ENCODE measurements around the gene WDR1.
A peak's percentile ranks its signal among the peaks of the same experiment; 100 is the strongest.

The WDR1 gene

DNA sequence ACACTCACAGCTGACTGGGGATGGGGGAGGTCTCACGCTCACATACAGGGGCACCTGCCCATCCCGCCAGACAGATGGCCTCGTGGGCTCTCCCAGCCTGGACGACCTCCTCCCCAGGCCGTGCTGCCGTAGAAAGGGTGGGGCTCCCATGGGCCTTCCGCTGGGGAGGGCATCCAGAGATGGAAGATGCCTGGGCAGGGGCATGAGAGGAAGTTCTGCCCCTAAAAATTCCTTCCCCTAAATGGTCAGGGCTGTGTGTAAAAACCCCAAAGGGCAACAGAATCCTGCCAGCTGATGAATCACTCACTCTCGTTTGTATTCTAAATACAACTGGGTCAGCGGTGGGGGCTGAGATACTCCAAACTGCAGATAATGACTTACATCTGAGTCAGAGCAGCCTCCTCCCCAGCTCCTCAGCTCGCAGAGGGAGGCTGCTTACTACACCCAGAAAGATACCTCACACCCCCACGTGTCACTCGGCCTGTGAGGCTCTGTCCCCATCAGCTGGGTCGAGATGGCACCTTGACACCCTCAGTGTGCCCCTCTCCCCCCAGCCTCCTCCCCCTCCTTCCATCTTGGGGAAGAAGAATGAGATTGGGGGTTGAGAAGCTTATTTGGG, 10.1 kb downstream of the WDR1 start:
- H3K27me3 ChIP-seq (replicated peaks; ENCODE audit: control insufficient read depth, insufficient read depth, low read length, poor library complexity, severe bottlenecking) = no peaks in the 10 kb centered on the region
- H3K36me3 ChIP-seq (ENCODE audit: control insufficient read depth, insufficient read depth, low read length) = peaks cover 45% of the 10 kb centered on the region
- DNase-seq = peak; percentile 55 to 68 (median 62)
- H3K9me3 ChIP-seq (ENCODE audit: control insufficient read depth, low read length) = no peaks in the 10 kb centered on the region
- H3K4me1 ChIP-seq (ENCODE audit: control insufficient read depth, insufficient read depth, low read length, poor library complexity, severe bottlenecking) = peaks cover 81% of the 10 kb centered on the region
- no peak overlapping the region for H3K4me3 ChIP-seq (ENCODE audit: insufficient read depth, low read depth, low read length, poor library complexity, severe bottlenecking)
- peak overlapping the region; percentile 74 for H3K27ac ChIP-seq (ENCODE audit: insufficient read depth, low read length, poor library complexity, severe bottlenecking)

GRCh38 chr4:10105920-10106319, 10.7 kb downstream of the WDR1 start:
- Histone ChIP-seq H3K36me3 (ENCODE audit: control insufficient read depth, insufficient read depth, low read length) (peaks cover 39% of the 10 kb centered on the region), H3K27ac (ENCODE audit: insufficient read depth, low read length, poor library complexity, severe bottlenecking) (peak overlapping the region; percentile 74), H3K4me1 (ENCODE audit: control insufficient read depth, insufficient read depth, low read length, poor library complexity, severe bottlenecking) (peaks cover 81% of the 10 kb centered on the region), H3K9me3 (ENCODE audit: control insufficient read depth, low read length) (no peaks in the 10 kb centered on the region), H3K27me3 (replicated peaks; ENCODE audit: control insufficient read depth, insufficient read depth, low read length, poor library complexity, severe bottlenecking) (no peaks in the 10 kb centered on the region), H3K4me3 (ENCODE audit: insufficient read depth, low read depth, low read length, poor library complexity, severe bottlenecking) (no peak overlapping the region)
- DNase-seq = no peak

DNA sequence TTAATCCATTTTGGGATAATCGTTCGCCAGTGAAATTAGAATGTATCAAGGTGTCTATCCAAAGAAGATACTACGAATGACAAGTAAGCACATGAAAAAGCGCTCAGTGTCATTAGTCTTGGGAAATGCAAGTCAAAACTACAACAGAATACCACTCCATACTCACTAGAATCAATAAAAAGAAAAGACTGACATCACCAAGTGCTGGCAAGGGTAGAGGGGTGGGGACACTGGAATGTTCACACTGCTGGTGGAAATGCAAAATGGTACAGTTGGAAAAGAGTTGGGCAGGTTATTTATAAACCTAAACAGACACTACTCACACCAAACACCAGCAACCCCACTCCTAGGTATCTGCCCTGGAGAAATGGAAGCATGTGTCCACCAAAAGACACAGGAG, 11.2 kb downstream of the WDR1 start:
- no peaks in the 10 kb centered on the region for H3K27me3 ChIP-seq (replicated peaks; ENCODE audit: control insufficient read depth, insufficient read depth, low read length, poor library complexity, severe bottlenecking)
- no peaks in the 10 kb centered on the region for H3K9me3 ChIP-seq (ENCODE audit: control insufficient read depth, low read length)
- H3K27ac ChIP-seq (ENCODE audit: insufficient read depth, low read length, poor library complexity, severe bottlenecking) = peak overlapping the region; percentile 74
- H3K36me3 ChIP-seq (ENCODE audit: control insufficient read depth, insufficient read depth, low read length) = peaks cover 34% of the 10 kb centered on the region
- H3K4me1 ChIP-seq (ENCODE audit: control insufficient read depth, insufficient read depth, low read length, poor library complexity, severe bottlenecking) = peaks cover 81% of the 10 kb centered on the region
- no peak for DNase-seq
- no peak overlapping the region for H3K4me3 ChIP-seq (ENCODE audit: insufficient read depth, low read depth, low read length, poor library complexity, severe bottlenecking)

DNA sequence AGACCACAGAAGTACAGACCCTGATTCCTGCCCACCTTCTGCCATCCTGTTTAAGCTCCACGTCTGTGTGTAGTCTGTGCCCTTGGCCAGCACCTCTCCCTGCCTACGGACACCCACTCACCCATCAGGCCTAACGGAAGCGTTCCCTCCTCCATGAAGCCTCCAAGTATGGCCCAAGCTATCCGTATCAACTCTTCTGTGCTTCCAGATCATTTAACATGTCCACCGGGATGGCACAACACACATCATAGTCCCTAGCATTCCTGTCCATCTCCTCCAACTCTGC, 11.7 kb downstream of the WDR1 start:
- no peak for DNase-seq
- no peaks in the 10 kb centered on the region for H3K27me3 ChIP-seq (replicated peaks; ENCODE audit: control insufficient read depth, insufficient read depth, low read length, poor library complexity, severe bottlenecking)
- peak overlapping the region; percentile 74 for H3K27ac ChIP-seq (ENCODE audit: insufficient read depth, low read length, poor library complexity, severe bottlenecking)
- peaks cover 81% of the 10 kb centered on the region for H3K4me1 ChIP-seq (ENCODE audit: control insufficient read depth, insufficient read depth, low read length, poor library complexity, severe bottlenecking)
- no peaks in the 10 kb centered on the region for H3K9me3 ChIP-seq (ENCODE audit: control insufficient read depth, low read length)
- no peak overlapping the region for H3K4me3 ChIP-seq (ENCODE audit: insufficient read depth, low read depth, low read length, poor library complexity, severe bottlenecking)
- peaks cover 30% of the 10 kb centered on the region for H3K36me3 ChIP-seq (ENCODE audit: control insufficient read depth, insufficient read depth, low read length)

DNA sequence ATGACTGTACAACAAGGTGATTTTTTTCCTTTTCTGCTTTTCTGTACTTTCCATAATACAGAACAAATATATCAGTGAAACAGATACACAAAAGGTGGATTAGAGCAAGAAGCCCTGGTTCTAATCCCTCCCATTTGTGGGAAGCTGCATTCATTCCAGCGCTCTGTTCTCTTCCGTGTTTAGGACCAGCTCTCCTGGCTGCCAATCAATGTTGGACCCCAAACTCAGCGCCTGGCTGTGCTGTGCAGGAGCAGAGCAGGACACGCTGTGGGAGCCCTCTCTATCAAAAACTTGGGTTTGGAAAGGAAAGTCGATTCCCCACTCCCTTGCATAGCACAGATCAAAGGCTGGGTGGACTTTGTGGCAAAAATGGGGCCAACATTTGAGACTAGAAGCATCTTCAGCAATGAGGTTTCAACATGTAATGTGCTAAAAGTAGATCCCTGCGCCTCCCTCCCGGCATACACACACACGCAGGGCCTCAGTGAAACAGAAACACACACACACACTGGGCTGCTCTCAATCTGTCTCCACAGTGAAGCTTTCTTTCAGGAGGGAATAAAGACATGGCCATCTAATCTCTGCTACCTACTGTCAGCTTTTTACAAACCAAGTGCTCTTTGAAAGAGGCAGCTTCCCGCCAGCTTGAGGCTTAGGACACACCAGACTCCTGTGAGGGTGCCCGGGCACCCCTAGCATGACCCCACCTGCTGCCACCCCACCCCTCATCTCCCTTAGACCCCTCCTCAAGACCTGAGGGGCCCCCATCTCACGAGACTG, 12.2 kb downstream of the WDR1 start:
- H3K36me3 ChIP-seq (ENCODE audit: control insufficient read depth, insufficient read depth, low read length) = peaks cover 30% of the 10 kb centered on the region
- H3K27ac ChIP-seq (ENCODE audit: insufficient read depth, low read length, poor library complexity, severe bottlenecking) = peak overlapping the region; percentile 74
- DNase-seq = no peak
- peaks cover 81% of the 10 kb centered on the region for H3K4me1 ChIP-seq (ENCODE audit: control insufficient read depth, insufficient read depth, low read length, poor library complexity, severe bottlenecking)
- H3K4me3 ChIP-seq (ENCODE audit: insufficient read depth, low read depth, low read length, poor library complexity, severe bottlenecking) = no peak overlapping the region
- no peaks in the 10 kb centered on the region for H3K9me3 ChIP-seq (ENCODE audit: control insufficient read depth, low read length)
- no peaks in the 10 kb centered on the region for H3K27me3 ChIP-seq (replicated peaks; ENCODE audit: control insufficient read depth, insufficient read depth, low read length, poor library complexity, severe bottlenecking)

DNA sequence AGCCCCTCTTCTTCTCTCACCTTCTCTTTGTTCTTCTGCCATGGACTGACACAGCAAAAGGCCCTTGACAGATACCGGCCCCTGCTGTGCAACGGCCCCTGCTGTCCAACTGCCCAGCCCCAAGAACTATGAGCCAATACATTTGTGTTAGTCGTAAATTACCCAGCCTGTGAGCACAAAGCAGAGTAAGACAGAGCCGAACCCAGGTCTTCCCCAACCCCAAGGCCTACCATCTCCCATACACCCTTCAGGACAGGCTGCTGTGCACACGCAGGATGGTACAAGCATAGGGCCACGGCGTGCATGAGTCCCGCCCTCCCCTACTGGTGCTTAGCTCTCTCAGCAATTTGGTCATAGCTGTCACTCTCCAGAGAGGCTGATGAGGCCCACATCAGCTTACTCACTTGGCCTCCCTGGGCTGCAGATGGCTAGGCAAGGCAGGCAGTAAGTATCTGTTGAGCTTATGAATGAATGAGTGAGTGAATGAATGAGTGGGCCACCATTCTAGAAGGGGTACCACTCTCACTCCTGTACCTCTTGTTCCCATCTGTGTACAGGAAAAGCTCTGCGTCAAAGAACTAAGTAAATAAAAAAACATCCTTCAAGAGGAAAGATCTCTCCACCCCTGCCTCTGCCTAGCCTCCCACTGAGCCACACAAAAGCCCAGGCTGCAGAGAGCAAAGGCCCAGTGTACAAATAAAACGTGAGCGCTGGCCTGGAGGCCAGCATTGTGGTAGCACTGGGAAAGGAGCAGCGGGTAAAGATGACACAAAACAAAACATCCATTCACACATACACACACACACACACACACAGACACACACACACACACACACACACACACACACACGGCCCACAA, 13.9 kb downstream of the WDR1 start:
- Histone ChIP-seq H3K9me3 (ENCODE audit: control insufficient read depth, low read length) (no peaks in the 10 kb centered on the region), H3K4me3 (ENCODE audit: insufficient read depth, low read depth, low read length, poor library complexity, severe bottlenecking) (no peak overlapping the region), H3K27ac (ENCODE audit: insufficient read depth, low read length, poor library complexity, severe bottlenecking) (peak overlapping the region; percentile 78), H3K36me3 (ENCODE audit: control insufficient read depth, insufficient read depth, low read length) (peaks cover 32% of the 10 kb centered on the region), H3K4me1 (ENCODE audit: control insufficient read depth, insufficient read depth, low read length, poor library complexity, severe bottlenecking) (peaks cover 69% of the 10 kb centered on the region), H3K27me3 (replicated peaks; ENCODE audit: control insufficient read depth, insufficient read depth, low read length, poor library complexity, severe bottlenecking) (no peaks in the 10 kb centered on the region)
- DNase-seq = no peak

- H3K36me3 ChIP-seq (ENCODE audit: control insufficient read depth, insufficient read depth, low read length) = peaks cover 32% of the 10 kb centered on the region
- H3K27ac ChIP-seq (ENCODE audit: insufficient read depth, low read length, poor library complexity, severe bottlenecking) = peak overlapping the region; percentile 78
- no peak overlapping the region for H3K4me3 ChIP-seq (ENCODE audit: insufficient read depth, low read depth, low read length, poor library complexity, severe bottlenecking)
- no peaks in the 10 kb centered on the region for H3K27me3 ChIP-seq (replicated peaks; ENCODE audit: control insufficient read depth, insufficient read depth, low read length, poor library complexity, severe bottlenecking)
- peaks cover 69% of the 10 kb centered on the region for H3K4me1 ChIP-seq (ENCODE audit: control insufficient read depth, insufficient read depth, low read length, poor library complexity, severe bottlenecking)
- H3K9me3 ChIP-seq (ENCODE audit: control insufficient read depth, low read length) = no peaks in the 10 kb centered on the region
- no peak for DNase-seq
Observed at GRCh38 chr4:10101671-10102473, 14.7 kb downstream of the WDR1 start.

- H3K36me3 ChIP-seq (ENCODE audit: control insufficient read depth, insufficient read depth, low read length) = peaks cover 34% of the 10 kb centered on the region
- no peaks in the 10 kb centered on the region for H3K27me3 ChIP-seq (replicated peaks; ENCODE audit: control insufficient read depth, insufficient read depth, low read length, poor library complexity, severe bottlenecking)
- no peaks in the 10 kb centered on the region for H3K9me3 ChIP-seq (ENCODE audit: control insufficient read depth, low read length)
- peak; percentile 21 to 31 (median 29) for DNase-seq
- no peak overlapping the region for H3K4me3 ChIP-seq (ENCODE audit: insufficient read depth, low read depth, low read length, poor library complexity, severe bottlenecking)
- H3K4me1 ChIP-seq (ENCODE audit: control insufficient read depth, insufficient read depth, low read length, poor library complexity, severe bottlenecking) = peaks cover 70% of the 10 kb centered on the region
- peak overlapping the region; percentile 78 for H3K27ac ChIP-seq (ENCODE audit: insufficient read depth, low read length, poor library complexity, severe bottlenecking)
Observed at GRCh38 chr4:10100734-10101216, 15.8 kb downstream of the WDR1 start.

DNA sequence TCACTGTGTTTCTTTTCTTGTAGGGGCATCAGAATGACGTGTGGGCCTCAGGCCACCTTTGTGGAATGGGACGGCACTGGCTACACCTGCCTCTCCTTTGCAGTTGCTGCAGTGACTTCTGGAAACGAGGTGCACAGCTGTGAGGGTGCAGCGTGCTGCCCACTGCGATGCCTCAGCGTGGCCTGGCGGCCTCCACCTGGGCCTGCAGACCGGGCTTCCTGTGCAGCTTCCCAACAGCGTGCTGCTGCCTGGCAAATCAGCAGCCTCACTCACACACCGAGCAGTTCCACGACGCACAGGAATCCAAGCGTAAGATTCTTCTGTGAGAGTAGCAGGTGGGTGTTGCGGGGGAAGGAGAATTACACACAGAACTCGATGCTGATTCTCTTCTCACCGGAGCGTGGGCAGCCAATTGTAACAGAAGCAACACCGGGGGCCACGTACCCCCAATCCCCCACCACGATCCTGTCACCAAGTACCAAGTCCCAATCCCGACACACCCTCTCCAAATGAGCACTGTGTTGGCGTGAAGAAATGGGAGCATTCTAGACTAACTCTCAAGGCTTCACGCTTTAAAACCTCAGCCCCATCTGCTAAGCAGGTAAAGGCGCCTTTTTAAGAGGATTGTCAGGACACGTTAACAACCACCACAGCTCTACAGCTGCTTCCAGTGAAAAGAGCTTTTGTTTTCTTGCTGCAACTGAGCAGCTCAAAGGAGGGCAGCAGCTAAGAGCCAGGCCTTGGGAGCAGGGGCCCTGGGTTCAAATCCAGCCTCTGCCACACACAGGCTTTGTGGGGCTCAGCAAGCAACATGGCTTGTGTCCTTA, 16.9 kb downstream of the WDR1 start:
- Histone ChIP-seq H3K9me3 (ENCODE audit: control insufficient read depth, low read length) (no peaks in the 10 kb centered on the region), H3K27ac (ENCODE audit: insufficient read depth, low read length, poor library complexity, severe bottlenecking) (peak overlapping the region; percentile 78), H3K27me3 (replicated peaks; ENCODE audit: control insufficient read depth, insufficient read depth, low read length, poor library complexity, severe bottlenecking) (no peaks in the 10 kb centered on the region), H3K36me3 (ENCODE audit: control insufficient read depth, insufficient read depth, low read length) (peaks cover 38% of the 10 kb centered on the region), H3K4me3 (ENCODE audit: insufficient read depth, low read depth, low read length, poor library complexity, severe bottlenecking) (peak overlapping the region; percentile 9), H3K4me1 (ENCODE audit: control insufficient read depth, insufficient read depth, low read length, poor library complexity, severe bottlenecking) (peaks cover 72% of the 10 kb centered on the region)
- DNase-seq = no peak
